ENCODE data around the gene TRIM56.

Gene TRIM56

GRCh38 chr7:101104799-101105198 is 19.5 kb downstream of the TRIM56 start:
- TF ChIP-seq TAF1 (IDR thresholded peaks at IDR 0.05; ENCODE audit: borderline replicate concordance, insufficient read depth, low read length) (no peak), POLR2AphosphoS5 (IDR thresholded peaks at IDR 0.05; ENCODE audit: low read depth, low read length) (no peak), REST (IDR thresholded peaks at IDR 0.05; ENCODE audit: insufficient read depth in 1 of 2, low read depth in 2 of 2, low read length in 2 of 2) (no peak), FOXP2 (optimal IDR thresholded peaks at IDR 0.05; ENCODE audit: borderline replicate concordance, extremely low read depth, extremely low read length, insufficient read depth) (no peak)

- TF ChIP-seq REST (IDR thresholded peaks at IDR 0.05; ENCODE audit: insufficient read depth in 1 of 2, low read depth in 2 of 2, low read length in 2 of 2) = no peak
These were observed 21.1 kb downstream of the TRIM56 start for GRCh38 chr7:101106386-101106785.

GRCh38 chr7:101108330-101108857 is 23.1 kb downstream of the TRIM56 start:
- TF ChIP-seq REST (IDR thresholded peaks at IDR 0.05; ENCODE audit: insufficient read depth in 1 of 2, low read depth in 2 of 2, low read length in 2 of 2) (no peak), FOXP2 (optimal IDR thresholded peaks at IDR 0.05; ENCODE audit: borderline replicate concordance, extremely low read depth, extremely low read length, insufficient read depth) (no peak), SIN3A (IDR thresholded peaks at IDR 0.05; ENCODE audit: borderline replicate concordance, insufficient read depth, low read length) (no peak), POLR2AphosphoS5 (IDR thresholded peaks at IDR 0.05; ENCODE audit: low read depth, low read length) (no peak), TAF1 (IDR thresholded peaks at IDR 0.05; ENCODE audit: borderline replicate concordance, insufficient read depth, low read length) (no peak)

GRCh38 chr7:101108961-101109360 is 23.7 kb downstream of the TRIM56 start:
- TF ChIP-seq POLR2AphosphoS5 (IDR thresholded peaks at IDR 0.05; ENCODE audit: low read depth, low read length) (no peak), SIN3A (IDR thresholded peaks at IDR 0.05; ENCODE audit: borderline replicate concordance, insufficient read depth, low read length) (no peak), REST (IDR thresholded peaks at IDR 0.05; ENCODE audit: insufficient read depth in 1 of 2, low read depth in 2 of 2, low read length in 2 of 2) (no peak), TAF1 (IDR thresholded peaks at IDR 0.05; ENCODE audit: borderline replicate concordance, insufficient read depth, low read length) (no peak), FOXP2 (optimal IDR thresholded peaks at IDR 0.05; ENCODE audit: borderline replicate concordance, extremely low read depth, extremely low read length, insufficient read depth) (no peak)

- no peak for TF ChIP-seq FOXP2 (optimal IDR thresholded peaks at IDR 0.05; ENCODE audit: borderline replicate concordance, extremely low read depth, extremely low read length, insufficient read depth)
- no peak for TF ChIP-seq REST (IDR thresholded peaks at IDR 0.05; ENCODE audit: insufficient read depth in 1 of 2, low read depth in 2 of 2, low read length in 2 of 2)
- no peak for TF ChIP-seq TAF1 (IDR thresholded peaks at IDR 0.05; ENCODE audit: borderline replicate concordance, insufficient read depth, low read length)
- TF ChIP-seq SIN3A (IDR thresholded peaks at IDR 0.05; ENCODE audit: borderline replicate concordance, insufficient read depth, low read length) = no peak
- TF ChIP-seq POLR2AphosphoS5 (IDR thresholded peaks at IDR 0.05; ENCODE audit: low read depth, low read length) = no peak
These were observed 24.1 kb downstream of the TRIM56 start for GRCh38 chr7:101109368-101109767.

All from PFSK-1 (cell line).